Activated CD4-positive, alpha-beta T cell treated with anti-CD3 and anti-CD28 coated beads, Interleukin-2, Interleukin-6, amounts not matched to agents 100 ng/mL and 50 ng/mL, durations not matched to agents 16 hours and 8 hours (primary cell): ENCODE results near the gene KIAA1328.
A peak's percentile ranks its signal among the peaks of the same experiment; 100 is the strongest.
"Not testable (repeated sequence)": the region's sequence is repeated elsewhere in the genome, so short reads cannot be mapped to it uniquely, and the experiment has no call there.

Experiments
- DNase-seq: peaks from one replicate; pipeline ENCODE4 v3.0.0-alpha.2; 2020

Gene KIAA1328

DNA sequence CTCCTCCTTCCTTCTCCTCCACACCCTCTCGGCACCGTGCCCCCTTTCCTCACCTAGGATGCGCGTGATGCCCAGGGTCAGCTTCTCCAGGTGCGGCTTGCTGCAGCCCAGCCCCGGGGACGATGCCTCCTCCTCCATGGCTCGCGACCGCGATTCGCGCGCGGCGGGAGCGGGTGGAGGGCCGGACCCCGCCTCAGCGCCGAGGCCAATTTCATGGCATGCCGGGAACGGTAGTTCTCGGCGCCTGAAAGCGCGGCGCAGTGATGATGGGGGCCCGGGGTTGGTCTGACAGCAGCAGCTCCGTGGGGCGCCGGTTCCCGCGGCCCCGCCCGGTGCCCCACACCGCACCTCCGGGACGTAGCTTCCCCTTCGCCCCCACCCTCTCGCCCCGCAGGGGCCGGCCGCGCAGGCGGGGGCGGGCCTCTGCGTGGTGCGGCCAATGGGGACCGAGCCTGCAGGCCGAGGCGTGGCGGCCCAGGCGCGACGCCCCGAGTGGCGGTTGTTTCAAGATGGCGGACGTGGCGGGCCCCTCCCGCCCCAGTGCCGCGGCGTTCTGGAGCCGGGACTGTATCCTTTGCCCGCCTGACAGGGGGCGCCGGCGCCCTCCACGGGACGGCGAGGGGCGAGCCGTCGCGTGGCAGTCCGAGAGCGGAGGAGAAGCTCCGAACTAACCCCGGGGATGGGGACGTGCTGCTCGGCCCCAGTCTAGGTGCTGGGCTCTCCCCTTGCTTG, at the start of gene KIAA1328, which contains the start of gene TPGS2:
KIAA1328 (plus strand) TSS at position 498 of the 732 bp plus-strand sequence; CDS start at position 510, 12 bp downstream.
TPGS2 (minus strand) TSS at position 373 of the 732 bp plus-strand sequence; CDS start at position 138, 235 bp downstream.
- peak; percentile 94 for DNase-seq

DNA sequence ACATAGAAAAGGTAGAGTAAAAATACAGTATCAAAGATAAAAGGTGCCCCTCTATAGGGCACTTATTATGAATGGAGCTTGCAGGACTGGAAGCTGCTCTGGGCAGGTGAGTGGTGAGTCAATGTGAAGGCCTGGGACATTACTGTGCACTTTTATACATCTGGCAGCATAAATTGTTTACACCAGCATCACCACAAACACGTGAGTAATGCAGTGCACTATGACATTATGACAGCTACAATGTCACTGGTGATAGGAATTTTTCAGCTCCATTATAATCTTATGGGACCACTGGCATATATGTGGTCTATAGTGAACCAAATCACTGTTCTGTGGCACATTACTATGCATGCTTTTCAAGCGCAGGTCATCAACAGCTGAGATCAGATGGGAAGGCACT, 48.2 kb upstream of the KIAA1328 start:
- no peak for DNase-seq

DNA sequence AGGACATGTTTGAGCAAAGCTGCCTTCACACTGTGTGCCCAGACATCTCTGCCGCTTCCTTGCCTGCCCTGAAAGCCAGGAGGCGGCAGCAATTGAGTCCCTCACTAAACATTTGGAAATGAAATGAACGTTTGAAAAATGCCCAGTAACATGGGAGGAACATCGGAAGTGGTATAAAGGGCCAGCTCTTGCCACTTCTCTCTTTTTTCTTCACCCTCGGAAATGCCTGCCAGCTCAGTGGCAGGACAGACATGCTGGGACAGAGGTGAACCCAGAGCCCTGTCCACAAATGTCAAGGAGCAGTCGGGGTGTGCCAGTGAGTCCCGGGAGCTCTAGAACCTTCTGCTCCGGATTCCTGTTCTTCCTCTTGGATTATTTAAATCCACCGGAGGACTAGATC, 46.2 kb upstream of the KIAA1328 start:
- DNase-seq, result no peak

DNA sequence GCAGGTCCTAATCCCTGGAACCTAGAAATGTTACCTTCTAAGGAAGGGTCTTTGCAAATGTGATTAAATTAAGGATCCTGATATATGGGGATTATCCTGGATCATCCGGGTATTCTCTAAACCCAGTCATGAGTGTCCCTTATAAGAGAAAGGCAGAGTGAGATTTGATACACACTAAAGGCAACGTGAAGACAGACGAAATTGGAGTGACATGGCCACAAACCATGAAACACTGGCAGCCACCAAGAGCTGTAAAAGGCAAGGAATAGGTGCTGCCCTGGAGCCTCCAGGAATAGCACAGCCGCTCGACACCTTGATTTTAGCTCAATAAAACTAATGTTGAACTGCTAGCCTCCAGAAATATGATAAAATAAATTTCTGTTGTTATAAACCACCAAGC, 45.1 kb upstream of the KIAA1328 start:
- DNase-seq, result no peak

DNA sequence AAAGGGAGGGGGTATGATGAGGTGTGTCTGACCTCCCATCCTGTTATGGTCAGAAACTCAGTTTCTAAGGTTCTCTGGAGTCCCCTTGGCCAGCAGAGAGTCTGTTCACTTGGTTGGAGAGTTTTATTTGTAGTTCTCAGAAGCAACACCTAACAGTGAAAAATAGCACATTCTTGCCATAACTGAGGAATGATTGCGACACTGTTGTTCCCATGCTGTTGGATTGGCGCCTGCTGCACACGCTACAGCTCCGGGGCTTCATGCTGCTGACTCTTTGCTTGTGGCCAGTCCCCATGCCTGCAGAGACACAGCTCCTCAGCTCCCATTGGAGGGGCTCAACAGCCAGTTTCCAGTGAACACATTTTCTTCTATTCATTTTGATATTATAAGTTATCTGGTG, 42.2 kb upstream of the KIAA1328 start:
- DNase-seq, result no peak

DNA sequence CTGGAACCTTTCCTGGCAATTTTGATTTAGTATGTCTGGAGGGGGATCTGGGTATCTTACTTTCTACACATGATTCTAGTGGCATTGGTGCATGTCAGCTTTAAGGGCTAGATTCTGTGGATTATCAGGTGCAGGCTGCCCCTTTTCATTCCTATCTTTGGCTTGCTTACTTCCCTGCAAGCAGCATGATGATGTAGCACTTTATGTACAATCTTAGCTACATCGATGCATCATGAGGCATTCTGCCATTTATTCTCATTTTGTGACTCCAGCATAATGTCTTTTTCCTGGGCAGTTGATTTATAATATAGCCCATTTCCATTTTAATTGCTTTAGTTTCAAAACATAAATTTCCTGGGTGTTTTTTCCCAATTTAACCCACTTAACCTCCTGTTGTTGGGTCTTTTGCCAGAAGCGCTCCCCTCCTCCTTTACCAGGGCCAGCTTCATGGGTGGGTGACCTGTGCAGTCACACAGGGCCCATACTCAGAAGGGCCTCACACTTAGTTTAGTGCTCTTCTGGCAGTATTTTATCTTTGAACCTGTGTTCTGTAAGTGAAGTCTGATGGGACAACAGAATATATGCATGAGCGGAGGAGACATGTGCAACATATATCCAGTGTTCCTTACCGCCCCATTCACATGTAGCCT, 36.2 kb upstream of the KIAA1328 start:
- DNase-seq, result no peak

DNA sequence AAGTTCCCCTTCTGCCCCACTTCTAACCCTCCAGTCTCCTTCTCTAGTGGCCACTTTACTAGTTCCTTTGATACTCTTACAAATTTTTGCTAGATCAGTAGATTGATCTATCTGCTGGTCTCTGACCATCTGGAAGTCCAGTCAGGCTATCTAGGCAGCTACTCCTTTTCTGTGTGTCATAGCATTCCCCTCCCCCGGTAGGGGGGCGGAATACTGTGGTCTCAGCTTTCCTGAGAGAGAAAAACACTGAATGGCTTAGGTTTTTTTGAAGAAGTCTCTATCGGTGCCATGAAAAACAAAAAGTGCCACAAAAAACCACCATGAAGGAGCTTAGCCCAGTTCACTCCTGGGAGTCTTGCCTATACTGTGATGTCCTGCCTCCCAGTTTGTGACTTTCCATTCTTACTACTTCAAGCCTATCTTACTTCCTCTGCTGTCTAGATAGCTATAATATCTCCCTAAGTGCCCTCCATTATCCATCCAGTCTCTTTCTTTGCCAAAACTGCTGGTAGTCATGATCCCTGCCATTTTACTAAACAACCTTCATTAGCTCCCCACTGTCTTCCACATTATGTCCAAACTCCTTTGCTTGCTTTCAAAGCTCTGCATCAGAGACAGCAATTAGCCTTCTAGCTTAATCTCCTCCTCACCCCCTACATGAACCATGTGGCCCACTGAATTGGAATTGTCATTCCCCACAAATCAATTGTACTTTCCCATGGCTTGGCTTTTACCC, 30.0 kb upstream of the KIAA1328 start:
- no peak for DNase-seq

DNA sequence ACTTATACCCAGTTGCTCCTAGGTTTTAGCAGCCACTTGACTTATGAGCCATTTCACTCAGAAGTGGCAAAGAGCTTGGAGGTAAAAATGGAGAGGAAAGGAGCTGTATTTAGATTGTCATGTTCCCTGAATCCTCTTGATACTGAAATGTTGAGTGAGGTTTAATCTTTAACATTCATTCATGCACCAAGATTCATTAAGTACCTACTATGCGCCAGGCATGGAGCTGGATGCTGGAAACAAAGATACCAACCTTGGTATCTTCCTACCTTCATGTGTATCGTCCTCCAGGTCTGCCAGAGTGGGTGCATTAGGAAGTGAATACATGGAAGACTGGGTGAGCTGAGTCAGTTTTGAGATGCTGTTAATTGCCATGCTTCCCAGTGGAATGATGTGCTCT, 23.8 kb upstream of the KIAA1328 start:
- no peak for DNase-seq

DNA sequence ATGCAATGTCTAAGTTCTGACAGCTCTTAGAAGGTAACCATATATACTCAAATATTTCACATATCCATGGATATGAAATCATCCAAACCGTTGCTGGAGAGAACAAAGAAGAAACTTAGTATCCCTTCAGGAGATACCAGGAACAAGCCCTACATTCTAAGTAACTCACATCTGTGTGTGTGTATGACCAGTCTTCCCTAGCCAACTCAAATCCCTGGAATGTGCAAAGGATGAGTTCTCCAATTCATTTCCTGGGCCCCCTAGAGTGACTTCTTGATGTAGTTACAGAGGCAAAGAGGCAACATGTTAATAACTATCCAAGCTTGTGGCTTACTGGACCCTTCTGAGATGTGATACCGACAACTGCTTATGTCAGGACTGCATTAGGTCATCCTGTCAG, 20.2 kb upstream of the KIAA1328 start:
- DNase-seq, result no peak

DNA sequence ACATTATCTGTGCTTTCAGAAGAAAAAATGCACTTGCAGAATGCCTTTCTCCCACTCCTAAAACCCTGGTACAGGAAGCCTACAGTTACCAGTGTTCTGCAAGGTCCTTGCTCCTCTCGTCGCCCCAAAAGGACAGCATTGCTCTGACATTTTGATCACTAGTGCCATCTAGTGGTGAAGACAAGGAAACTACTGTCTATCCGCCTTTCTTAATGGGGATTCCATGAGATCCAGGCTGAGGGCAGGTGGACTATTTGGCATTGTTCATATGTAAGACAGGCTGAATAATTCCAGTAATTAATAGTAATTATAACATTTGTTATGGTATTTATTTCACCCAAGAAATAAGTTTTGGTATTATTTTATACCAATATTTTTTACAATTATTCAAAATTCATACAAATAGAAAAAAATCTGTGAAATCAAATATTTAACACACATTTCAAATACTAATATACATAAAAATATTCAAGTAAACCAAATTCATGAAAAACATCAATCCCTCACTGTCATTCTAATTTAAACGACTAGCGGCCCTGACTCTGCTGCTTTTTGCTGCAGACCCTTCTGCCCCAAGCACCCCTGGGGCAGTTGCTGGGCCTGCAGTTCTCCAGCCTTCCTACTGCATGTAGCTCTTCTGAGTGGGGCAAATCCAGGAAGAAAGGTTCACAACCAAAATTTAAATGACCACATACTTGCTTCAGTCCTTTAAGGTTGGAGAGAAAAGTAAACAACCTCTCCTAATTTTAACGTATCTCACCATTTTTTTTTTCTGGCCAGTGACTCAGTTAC, 19.1 kb upstream of the KIAA1328 start:
- peak; percentile 72 for DNase-seq

DNA sequence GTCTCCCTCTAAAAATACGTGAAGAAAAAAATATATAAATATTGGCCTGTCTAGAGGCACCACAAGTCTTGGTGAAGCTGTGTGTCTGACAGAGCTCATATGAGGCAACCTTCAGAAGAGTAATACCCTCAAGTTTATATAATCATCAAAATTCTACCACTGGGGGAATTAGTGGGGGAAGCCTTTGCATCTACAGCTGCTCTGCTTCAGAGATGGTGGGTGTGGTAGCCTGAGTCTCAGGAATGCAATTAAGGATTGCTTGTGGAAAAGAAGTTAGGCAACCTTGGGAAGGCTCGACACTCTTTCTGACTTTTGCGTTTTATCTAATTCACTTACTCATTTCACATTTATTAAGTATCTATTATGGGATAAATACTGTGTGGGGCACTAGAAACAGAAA, 17.5 kb upstream of the KIAA1328 start:
- DNase-seq, result no peak

DNA sequence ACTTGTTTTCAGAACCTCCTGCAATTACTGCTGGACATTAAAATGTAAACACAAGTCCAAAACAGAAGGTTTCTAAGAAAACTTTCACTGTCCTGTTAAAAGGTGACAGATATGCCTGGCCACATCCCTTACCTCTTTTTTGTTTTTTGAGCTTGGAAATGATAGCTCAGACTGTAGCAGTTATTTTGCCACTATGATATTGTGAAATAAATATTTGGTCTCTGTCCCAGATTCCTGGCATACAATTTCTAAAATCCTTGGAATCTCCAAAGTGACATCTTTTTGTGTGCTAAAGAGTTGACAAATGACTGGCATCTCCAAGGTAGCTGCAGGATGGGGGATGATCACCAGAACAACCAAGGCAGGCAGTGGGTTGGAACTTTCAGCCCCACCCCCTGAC, 17.0 kb upstream of the KIAA1328 start:
- DNase-seq, result no peak

DNA sequence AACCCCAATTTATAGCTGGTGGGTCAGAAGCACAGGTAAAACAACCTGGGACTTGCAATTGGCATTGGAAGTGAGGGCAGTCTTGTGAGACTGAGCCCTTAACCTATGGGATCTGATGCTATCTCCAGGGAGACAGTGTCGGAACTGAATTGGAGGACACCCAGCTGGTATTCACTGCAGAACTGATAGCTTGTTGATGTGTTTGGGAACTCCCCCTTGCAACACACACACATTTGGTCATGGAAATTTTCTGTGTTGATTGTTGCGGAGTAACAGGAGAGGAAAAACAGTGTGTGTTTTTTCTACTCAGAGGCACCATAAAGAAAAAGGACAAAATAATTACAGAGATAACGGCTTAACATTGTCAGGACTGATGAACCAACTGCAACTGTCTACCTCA, 16.2 kb upstream of the KIAA1328 start:
- no peak for DNase-seq

DNA sequence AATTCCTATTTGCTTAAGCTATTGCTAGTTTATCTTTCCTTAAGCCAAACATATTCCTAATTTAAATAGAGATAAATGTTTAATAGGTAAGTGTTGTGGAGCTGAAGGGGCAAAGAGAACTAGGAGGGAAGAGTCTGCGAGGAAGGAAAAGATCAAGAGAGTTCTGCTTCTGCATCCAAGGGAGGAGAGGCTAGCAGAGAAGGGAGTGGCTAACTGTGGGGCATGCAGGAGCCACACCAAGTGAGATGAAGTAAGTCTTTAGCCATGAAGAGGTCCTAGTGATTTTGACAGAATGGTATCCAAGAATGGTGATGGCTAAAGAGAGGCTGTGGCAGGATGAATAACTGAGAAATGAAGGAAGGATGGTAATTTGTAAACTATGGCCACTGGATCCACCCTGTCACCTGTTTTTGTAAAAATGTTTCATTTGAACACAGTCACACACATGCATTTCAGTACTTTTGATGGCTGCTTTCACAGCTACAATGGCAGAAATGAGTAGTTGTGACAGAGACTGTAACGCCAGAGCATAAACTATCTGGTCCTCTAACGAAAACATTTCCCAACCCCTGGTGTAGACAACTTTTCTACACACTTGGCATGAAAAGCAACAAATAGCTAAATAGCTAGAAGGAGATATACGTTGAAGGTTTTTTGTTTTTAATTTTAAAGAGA, 15.7 kb upstream of the KIAA1328 start:
- no peak for DNase-seq

DNA sequence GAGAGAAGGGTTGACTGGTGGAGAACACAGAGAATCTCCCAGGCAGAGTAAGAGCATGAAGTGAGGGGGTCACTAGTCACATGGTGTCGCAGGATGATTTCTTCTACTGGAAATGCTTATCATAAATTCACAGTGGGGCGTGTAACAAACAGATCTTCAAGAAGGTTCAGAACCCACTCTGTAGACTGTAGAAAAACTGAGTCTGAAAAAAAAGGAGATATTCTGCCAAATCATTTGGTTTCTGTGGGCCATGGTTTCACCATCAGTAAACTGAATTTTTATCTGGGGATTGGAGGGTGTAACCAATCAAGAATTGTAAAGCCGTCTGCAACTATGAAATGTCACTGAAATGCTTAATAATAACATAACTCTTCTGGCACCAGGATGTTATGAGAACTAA, 15.1 kb upstream of the KIAA1328 start:
- no peak for DNase-seq

DNA sequence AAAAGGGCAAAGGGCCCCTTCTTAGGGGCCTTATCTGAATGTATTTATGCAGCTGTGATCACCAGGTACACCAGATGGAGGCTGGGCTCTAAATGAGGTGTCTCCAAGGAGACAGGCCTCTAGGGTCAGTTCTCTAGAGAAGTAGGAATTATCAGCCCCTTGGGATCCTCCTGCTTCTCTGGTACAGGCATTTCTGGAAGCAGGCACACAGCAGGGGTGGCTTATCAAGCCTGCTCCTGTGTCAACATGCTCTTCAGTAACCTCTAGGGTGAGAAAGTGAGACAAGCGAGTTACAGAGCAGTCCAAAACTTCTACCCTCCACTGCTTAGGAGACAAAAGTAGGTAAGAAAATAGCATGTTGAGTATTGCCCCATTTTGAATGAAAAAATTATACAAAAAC, 13.9 kb upstream of the KIAA1328 start:
- DNase-seq, result no peak

DNA sequence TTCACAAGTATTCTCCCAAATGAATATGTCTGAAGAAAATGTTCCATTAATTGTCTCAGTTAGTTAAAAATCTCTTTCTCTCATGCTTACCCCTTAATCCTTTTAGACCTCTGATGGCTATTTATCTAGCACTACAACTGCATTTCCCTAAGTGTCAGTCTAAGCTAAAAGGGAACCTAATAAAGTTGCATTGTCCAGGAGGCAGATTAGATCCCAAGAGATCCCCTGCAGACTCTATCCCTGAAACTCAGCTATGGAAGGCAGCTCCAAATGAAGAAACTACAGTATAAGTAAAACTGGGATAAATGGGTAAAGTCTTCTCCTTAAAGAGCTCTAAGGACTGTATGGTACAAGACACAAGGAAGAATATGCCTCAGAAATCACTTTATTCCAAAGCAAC, 12.8 kb upstream of the KIAA1328 start:
- DNase-seq, result not testable (repeated sequence)

DNA sequence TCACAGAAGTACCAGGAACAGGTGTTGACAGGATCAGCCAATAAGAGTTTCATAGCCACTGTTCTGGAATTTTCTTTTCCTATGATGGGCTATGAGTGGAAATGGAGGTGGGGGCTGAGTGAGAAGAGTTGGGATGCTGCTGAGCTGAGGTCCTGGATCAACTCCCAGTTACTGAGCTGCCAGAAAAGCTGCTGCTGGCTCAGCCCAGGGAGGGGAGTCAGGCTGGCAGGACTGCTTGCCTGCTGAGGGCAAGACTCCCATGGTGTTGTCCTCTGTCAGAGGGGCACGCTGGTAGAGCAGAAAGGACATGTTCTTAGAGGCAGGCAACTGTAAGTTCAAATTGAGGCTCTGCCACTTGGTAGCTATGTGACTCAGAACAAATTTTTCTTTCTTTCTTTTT, 11.9 kb upstream of the KIAA1328 start:
- DNase-seq, result no peak

DNA sequence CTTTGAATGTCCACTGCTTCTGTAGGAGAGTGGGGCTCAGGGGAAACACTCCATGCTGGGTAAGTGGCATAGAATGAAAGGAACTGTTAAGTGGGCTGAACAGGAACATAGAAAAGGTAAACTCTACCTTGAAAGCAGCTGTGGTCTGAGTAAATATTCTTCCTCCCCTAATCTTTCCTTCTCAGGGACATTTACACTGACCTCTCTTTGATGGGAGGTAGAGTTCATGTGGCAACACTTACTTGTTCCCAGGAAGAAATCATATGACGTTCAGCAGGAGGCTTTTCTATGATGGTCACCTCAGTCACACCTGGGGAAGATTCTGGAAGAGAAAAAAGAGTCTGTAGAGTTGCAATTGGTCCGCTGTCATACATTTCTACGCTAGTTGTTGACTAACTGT, 10.3 kb upstream of the KIAA1328 start:
- DNase-seq, result no peak

DNA sequence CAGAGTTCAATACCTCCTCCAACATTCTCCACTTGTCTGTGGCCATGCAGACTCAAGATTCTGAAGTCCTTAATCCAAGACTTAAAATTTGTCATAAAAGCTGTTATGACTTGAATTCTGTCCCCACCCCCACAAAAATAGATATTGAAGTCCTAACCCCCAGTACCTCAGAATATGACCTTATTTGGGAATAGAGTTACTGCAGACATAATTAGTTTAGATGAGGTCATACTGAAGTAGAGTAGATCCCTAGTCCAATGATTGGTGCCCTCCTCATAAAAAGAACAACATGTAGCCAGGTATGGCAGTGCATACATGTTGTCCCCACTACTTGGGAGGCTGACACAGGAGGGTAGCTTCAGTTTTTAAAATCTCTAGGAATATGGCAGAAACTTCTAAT, 9.3 kb upstream of the KIAA1328 start:
- DNase-seq, result no peak

DNA sequence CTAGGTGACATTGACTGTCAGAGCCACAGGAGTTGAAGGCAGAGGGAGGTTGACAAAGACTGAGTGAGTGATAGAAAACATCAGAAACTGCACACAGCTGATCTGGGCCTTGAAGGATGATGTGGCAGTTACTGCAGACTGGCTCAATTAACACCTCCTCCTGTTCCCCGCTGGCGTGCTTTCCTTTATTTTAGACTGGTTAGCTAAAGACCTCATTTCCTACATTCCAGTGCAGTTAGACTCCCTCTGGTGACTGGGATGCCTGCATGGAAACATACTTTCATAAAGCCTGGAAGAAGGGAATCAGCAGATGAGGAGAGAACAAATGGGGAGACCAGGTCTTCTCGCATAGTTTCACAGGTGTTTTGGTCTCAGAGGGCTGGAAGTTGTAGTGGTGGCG, 7.2 kb upstream of the KIAA1328 start:
- DNase-seq, result no peak

DNA sequence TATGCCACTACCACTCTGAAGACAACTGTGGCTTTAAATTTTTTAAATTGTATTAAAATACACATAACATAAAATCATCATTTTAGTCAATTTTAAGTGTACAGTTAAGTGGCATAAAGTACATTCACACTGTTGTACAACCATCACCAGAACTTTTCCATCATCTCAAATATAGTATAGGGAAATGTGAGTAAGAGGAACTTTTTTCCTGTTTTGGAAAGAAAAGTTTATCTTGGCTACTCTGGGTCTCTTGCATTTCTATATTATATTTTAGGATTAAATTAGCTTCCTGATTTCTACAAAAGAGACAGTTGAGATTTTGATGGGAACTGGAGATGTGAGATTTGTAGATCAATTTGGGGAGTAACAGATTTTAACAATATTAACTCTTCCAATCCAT, 3.4 kb upstream of the KIAA1328 start:
- DNase-seq, result no peak

DNA sequence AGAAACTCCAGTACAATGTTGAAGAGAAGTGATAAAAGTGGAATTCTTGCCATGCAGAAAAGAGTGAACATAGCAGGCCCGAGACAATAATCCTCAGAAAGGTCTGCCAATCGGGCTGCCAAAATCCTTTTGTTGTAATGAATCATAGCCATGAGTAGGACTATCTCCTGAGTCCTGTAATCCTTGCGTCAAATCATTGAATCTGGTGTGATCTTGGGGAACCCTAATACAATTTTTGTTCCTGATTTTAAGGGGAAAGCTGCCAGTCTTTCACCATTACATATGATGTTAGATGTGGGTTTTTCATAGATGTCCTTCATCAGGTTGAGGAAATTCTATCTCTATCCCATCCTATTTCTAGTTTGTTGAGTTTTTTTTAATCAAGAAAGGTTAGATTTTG, 2.4 kb upstream of the KIAA1328 start:
- no peak for DNase-seq
